AG10803 (cell line): ENCODE data around the gene PODXL.

Experiments used
- DNase-seq: peaks from one replicate; pipeline ENCODE4 v3.0.0; 2010; ENCODE audit warnings: low read depth
- H3K4me3 ChIP-seq: 2 replicates; pipeline ENCODE4 v1.5.1; 2011; ENCODE audit warnings: mild to moderate bottlenecking, low read length, control low read depth
- TF ChIP-seq, protein P1 (sequence below): conservative IDR thresholded peaks from 2 replicates; pipeline ENCODE4 v1.5.1; 2011; ENCODE audit warnings: mild to moderate bottlenecking, low read length, control low read depth, inconsistent platforms

Gene PODXL

DNA sequence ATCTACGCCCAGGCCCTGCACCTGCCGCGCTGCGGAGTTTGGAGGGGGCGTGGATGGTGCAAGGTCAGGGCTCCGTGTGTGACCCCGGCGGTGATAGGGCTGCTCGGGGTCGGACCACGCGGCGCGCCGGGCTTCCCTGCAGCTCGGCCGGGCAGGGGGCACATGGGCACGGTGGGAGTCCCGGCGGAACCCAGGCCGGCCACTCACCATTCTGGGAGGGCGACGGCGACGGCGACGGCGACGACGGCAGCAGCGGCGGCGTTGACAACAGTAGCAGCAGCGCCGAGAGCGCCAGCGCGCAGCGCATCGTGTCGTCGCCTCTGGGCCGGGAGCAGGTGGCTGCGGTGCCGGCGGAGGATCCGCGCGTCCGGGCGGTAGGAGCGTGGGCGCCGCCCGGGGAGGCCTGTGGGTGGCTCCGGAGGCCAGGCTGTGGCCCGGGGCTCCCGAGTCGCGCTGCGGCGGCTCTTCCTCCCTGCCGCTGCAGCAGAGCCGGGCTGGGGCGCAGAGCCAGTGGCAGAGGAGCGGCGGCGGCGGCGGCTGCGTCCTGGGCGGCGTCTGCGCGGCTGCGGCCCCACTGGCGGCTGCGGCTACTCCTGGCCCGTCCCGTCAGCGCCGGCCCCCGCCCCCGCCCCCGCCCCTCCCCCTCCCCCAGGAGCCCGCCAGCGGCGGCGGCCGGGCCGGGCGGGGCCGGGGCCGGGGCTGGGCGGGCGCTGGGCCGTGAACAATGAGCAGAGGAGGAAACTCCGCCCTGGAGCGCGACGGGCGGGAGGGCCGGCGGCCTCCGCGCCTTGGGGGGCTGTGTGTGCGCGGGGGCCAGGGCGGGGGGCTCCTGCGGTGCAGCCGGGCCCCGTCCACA lies at the start of gene PODXL:
TSS of gene PODXL (minus strand) at position 576 of the 856 bp plus-strand sequence. CDS start at position 307, 269 bp downstream.
- peak; percentile 74 for DNase-seq

GRCh38 chr7:131605280-131605878 lies 49.0 kb upstream of the PODXL start:
- TF ChIP-seq, protein P1, sequence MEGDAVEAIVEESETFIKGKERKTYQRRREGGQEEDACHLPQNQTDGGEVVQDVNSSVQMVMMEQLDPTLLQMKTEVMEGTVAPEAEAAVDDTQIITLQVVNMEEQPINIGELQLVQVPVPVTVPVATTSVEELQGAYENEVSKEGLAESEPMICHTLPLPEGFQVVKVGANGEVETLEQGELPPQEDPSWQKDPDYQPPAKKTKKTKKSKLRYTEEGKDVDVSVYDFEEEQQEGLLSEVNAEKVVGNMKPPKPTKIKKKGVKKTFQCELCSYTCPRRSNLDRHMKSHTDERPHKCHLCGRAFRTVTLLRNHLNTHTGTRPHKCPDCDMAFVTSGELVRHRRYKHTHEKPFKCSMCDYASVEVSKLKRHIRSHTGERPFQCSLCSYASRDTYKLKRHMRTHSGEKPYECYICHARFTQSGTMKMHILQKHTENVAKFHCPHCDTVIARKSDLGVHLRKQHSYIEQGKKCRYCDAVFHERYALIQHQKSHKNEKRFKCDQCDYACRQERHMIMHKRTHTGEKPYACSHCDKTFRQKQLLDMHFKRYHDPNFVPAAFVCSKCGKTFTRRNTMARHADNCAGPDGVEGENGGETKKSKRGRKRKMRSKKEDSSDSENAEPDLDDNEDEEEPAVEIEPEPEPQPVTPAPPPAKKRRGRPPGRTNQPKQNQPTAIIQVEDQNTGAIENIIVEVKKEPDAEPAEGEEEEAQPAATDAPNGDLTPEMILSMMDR = no peak
- no peak overlapping the region for H3K4me3 ChIP-seq
- DNase-seq = peak; percentile 37

More for the DNA sequence above, at the start of gene PODXL:
- TF ChIP-seq, protein P1 = no peak
- peak within 1 kb of the TSS; percentile 69 for H3K4me3 ChIP-seq

DNA sequence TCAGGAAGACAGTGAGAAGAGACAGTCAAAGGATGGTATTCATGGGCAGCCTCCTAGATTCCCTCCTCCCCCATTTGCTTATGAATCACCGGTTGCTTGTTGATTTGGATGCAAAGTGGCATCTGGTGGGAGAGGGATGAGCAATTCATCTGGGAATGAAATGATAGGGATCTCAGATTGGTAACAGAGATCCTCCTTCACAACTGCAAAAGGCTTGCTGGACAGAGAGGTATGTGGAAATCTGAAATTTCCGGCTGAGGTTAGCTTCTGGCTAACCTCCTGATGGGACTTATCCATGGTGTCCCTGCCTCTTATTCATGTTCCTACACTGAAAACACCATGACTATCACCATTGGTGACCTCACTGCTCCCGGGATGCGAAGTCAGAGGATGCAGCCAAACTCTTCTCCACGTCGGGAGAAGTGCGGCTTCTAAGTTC lies 48.4 kb upstream of the PODXL start:
- H3K4me3 ChIP-seq = no peak overlapping the region
- TF ChIP-seq, protein P1 = no peak
- peak; percentile 96 for DNase-seq

GRCh38 chr7:131603932-131604331 lies 47.5 kb upstream of the PODXL start:
- no peak for DNase-seq
- TF ChIP-seq, protein P1 = no peak
- H3K4me3 ChIP-seq = no peak overlapping the region

GRCh38 chr7:131602994-131603372 lies 46.6 kb upstream of the PODXL start:
- TF ChIP-seq, protein P1 = no peak
- no peak overlapping the region for H3K4me3 ChIP-seq
- no peak for DNase-seq

GRCh38 chr7:131602304-131602993 lies 46.0 kb upstream of the PODXL start:
- H3K4me3 ChIP-seq = no peak overlapping the region
- TF ChIP-seq, protein P1 = no peak
- peak; percentile 68 for DNase-seq
